Left renal pelvis (tissue), 4 donors: ENCODE measurements around the gene ANKRD16. TPM values are rescaled to one million over a fixed set of nuclear protein-coding genes. Genes with fewer than 3 reads are reported as not detected.
"Not testable (repeated sequence)": the region's sequence is repeated elsewhere in the genome, so short reads cannot be mapped to it uniquely, and the experiment has no call there.

ENCODE experiments used
- DNase-seq, 4 donors: peaks; one replicate each; pipeline ENCODE4 v3.0.0-alpha.2; 2013; ENCODE audit warnings: low read depth in 4 of 4, low spot score in 3 of 4
- polyA plus RNA-seq, 4 donors: library from polyadenylated mRNA; unstranded; fragments of 120-200 nt; gene quantifications; one replicate each; pipeline ENCODE4 v1.2.1, GENCODE V29; 2013; ENCODE audit not compliant: insufficient read length in 4 of 4

ANKRD16 gene
- 10 to 100 TPM in 3 of 4 donors, 1 to 10 TPM in 1; 9.5 to 13.7 (median 10.7) TPM for polyA plus RNA-seq

DNA sequence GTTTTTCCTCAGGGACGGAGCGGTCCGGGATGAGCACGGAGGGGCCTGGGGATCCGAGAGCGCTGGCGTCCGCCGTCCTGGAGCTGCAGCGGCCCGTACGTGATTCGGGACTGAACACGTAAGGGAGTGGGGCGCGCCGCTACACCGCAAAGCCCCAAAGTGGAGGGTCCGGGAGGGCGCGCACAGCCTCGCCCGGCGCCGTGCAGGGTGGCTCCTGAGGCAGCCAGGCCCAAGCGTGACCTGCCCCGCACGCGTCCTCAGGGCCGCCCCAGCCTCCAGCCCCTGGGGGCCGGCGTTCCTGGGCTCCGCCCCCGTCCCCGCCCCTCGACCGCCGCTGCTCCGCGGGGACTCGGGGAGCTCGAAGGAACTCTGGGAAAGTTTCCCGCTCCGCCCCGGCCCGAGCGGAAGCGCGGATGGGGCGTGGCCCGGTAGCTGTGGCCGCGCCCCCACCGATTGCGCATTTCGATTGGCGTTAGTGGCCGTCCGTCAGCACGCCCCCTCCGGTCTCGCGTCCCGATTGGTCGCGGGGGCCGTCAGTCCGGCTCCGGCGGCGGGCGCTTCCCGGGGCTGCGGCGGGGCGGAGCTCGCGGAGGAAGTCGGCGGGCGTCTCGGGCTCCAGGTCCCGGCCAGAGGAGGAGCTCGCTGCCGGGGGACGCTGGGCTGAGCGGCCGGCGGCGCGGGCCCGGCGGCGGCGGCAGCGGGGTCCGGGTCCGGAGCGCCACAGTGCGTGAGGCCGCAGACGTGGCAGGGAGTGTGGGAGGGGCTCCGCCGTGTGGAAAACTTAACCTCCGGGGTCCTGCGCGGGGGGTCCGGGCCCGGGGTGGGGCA, at the start of gene ANKRD16, which contains the start of gene FBH1:
TSS of gene ANKRD16 (minus strand) at position 270 of the 828 bp plus-strand sequence. CDS start 539 bp downstream, outside the sequence.
TSS of gene FBH1 (plus strand) at position 620 of the 828 bp plus-strand sequence. CDS start at position 723, 103 bp downstream.
- peak; percentile 96 to 99 (median 98) for DNase-seq

DNA sequence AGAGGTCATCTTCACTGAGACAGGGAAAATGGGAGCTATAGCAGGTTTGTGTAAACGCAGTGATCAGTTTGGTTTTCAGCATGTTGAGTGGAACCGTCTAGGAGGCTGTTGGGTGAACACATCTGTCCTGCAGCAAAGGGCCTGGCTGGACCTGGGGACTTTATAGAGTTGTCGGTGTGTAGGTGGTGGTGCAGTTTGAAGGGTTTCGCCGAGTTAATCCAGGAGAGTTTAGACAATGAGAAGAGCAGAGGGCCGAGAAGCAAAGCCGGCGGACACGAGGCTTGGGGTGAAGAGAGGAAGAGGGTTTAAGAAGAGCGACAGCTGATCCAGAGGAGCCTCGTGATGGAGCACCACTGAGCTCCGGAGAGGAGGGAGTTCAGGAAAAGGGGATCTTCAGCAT, 48.6 kb upstream of the ANKRD16 start:
- no peak for DNase-seq

DNA sequence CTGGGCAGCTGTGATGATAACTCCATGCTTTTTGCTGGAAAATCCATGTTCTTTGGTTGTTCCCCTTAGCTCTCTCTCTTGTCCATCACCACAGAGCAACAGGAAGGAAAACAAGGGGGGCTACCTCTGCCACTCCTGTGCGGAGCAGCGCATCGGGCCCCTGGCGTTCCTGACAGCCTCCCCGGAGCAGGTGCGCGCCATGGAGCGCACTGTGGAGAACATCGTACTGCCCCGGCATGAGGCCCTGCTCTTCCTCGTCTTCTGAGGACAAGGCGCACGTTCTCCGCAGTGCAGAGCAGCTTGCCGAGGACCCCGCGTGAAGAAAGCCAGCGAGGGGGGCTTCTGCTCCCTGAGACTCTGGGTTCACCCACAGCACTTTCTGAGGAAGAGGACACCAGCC, 47.3 kb upstream of the ANKRD16 start:
- DNase-seq, result no peak

DNA sequence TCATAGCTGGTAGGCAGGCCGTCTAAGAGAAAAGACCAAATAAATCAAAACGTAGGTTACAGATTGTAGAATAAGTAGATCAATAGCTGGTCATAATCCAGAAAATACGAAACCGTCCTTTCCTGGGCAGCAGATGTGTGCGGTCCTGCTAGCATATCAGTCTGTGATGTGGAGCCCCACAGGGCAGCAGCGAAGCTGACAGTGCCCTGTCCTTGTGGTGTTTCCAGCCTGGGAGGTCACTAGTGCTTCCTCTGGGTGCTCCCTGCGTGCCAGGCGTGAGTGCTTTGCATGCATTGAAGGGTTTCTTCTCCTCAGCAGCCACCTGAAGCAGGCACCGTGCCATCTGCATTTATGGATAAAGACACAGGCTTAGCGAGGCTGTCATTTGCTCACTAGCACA, 45.9 kb upstream of the ANKRD16 start:
- DNase-seq, result no peak

DNA sequence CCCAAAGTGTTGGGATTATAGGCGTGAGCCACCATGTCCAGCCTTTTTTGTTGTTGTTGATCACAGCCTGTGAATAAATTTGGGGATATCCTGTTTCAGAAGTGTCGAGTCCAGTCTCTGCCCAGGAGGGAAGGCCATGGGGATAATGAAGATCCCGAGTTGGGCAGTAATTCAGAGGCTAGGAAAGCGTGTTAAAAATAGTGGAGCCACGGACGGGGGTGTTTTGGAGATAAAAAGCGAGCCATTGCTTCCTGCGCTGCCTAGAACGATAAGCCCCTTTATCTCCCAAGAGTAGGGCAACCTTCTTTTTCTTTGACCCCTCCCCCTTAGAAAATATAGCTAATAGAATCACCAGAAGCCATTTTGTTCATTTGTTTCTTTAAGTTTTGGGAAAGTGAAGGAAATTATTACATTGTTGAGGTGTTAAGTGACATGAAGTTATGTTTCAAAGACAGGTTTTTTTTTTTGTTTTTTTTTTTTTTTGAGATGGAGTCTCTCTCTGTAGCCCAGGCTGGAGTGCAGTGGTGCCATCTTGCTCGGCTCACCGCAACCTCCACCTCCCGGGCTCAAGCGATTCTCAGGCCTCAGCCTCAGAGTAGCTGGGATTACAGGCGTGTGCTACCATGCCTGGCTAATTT, 44.3 kb upstream of the ANKRD16 start:
- DNase-seq, result no peak

DNA sequence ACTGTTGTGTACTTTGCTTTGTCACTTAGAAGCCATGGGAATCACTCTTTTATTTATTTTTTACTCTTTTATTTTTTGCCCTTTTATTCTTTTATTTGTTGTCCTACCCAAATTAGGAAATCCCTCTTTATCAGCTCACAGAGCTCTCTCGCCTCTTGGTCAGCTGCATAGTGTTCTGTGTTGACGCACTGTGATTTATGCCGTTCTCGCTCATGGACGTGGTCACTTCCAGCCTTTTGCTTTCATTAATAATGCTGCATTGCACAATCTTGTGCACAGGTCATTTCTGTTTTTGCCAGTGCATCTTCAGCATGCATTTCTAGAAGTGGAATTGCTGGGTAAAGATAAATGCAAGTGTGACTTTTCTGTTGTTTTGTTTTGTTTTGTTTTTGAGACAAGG, 42.7 kb upstream of the ANKRD16 start:
- no peak for DNase-seq

DNA sequence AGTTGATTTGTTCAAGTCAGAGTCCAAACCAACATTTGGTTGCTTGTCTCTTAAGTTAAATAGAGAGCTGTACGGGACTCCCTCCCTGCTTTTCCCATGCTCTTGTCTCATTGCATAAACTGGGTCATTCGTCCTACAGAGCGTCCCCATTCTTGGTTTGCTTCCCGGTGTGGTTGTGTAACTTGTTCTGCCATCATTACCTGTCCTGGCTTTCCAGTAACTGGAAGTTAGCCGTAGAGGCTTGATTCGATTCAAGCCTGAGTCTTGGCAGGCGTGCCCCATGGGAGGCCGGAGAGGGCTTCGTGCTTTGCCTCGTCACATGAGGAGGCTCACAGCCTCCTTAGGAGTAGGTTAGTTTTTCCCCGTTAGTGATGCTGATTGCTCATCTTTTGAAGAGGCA, 40.6 kb upstream of the ANKRD16 start:
- DNase-seq, result no peak

DNA sequence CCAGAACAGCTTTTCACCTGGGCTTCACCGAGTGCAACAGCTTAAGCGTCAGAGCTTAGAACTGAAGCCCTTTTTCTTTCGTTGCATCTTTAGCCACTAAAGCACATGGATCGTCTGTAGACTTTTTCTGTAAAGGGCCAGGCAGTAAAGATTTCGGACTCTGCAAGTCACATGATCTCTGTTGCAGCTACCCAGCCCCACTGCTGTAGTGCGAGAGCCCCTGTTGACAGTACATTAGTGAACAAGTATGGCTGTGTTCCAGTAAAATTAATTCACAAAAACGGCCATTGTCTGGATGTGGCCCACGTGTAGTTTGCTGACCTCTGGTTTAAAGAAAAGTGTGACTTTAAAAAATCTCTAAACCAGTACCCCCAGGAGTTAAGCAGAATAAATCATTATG, 39.7 kb upstream of the ANKRD16 start:
- DNase-seq, result no peak

DNA sequence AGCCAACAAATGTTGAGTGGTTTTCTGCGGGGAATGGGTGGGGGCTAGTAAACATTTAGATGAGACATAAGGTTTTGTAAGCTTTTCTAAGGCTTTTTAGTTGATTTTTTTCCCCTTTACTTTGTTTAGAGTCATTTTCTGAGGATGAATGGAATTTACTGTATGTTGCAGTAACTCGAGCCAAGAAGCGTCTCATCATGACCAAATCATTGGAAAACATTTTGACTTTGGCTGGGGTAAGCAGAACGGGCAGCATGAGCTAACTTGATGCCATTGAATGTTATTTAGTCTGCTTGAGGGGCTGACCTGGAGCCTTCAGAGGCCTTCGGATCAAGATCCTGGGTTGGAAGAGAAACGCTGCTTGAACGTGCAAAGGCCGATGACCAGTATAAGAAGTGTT, 37.6 kb upstream of the ANKRD16 start:
- DNase-seq, result no peak

DNA sequence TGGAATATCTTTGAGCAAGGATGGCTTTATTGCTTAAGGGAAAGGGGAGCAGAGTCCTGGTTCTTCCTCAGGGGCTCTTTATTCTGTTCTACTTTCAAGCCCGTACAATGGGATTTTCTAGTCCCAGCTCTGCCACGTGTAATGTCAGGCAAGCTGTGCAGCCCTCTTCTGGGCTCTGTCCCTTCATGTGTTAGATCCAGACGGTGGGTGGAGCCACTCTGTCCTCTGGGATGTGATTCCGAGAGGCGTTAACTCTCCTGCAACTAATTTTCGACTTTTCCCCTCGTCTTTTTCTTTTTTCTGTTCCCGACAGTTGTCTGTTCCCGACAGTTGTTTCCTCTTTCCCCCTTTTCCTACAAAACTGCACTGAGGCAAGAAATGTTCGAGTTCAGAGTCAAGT, 35.2 kb upstream of the ANKRD16 start:
- no peak for DNase-seq

DNA sequence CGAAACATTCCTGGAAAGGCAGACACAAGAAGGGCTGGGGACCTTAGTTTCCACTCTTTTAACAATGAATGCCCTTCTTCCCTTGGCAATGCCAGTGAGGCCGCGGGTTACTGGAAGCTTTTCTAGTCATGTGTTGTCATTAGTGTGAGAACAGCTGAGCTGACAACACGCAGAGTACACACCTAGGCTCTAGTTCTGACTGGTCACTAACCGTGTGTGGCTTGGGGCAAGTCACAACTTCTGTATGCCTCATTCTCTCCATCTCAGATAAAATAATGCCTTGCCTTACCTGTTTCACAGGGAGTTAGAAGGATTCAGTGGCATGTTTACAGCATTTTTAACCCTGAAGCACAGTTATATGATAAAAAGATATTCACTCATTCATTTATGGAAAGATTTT, 32.1 kb upstream of the ANKRD16 start:
- no peak for DNase-seq

DNA sequence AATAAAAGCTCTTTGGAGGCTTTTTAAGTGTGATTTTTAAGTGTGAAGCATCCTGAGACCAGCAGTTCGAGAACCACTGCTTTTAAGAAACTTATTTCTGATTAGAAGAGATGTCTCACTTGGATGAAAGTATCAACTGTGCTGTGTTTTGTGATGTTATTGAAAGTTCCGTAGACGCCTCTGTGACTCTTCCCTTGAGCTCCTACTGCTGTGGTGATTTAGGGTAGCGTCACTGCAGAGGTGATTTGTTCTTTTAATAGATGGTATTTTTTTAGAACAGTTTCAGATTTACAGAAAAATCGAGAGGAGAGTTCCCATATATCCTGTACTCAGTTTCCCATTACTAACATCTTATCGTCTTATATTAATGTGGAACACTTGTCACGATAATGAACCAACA, 29.9 kb upstream of the ANKRD16 start:
- DNase-seq, result no peak

DNA sequence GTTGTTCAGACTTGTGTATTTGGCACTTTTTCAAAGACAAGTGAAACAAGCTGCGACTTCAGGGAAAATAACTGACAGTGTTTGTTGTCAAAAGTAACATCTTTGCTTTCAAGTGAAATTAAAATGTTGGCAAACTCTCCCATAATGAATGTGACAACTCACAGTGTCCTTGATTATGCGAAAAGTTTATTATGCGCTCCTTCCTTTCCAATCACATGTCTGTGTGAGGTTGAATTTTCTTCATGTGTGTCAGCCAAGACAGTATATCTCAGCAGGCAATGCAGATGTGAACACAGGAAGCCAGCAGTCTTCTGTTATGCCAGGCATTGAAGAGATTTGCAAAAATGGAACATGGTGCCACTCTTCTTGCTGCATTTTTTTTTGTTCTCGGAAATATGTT, 29.1 kb upstream of the ANKRD16 start:
- no peak for DNase-seq

DNA sequence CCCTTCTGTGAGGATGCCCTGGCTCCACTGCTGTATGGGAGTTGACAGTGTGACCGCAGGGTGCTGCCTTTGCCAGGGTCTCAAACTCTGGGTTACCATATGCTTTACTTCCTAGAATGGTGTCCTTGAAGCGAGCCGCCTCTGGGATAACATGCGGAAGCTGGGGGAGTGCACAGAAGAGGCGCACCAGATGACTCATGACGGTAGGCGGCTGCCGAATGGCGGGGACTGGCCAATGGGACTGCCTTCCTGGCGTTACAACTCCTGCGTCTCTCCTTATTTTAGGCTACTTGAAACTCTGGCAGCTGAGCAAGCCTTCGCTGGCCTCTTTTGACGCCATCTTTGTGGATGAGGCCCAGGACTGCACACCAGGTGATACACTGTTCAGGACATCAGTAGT, 27.6 kb upstream of the ANKRD16 start:
- no peak for DNase-seq

DNA sequence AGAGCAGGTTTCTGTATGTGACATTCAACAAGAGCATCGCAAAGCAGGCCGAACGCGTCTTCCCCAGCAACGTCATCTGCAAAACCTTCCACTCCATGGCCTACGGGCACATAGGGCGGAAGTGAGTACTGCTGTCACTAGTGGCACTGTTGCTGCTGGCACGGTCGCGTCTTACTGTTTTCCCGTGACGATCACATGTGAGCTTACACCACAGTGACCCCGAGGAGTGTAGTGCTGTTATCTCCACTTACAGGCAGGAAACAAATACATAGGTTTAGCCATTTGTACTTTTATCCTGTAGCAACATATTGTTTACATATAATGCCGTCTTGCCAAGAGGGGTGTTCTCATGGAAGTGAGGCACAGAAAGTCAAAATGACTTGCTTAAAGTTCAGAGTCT, 25.8 kb upstream of the ANKRD16 start:
- no peak for DNase-seq

DNA sequence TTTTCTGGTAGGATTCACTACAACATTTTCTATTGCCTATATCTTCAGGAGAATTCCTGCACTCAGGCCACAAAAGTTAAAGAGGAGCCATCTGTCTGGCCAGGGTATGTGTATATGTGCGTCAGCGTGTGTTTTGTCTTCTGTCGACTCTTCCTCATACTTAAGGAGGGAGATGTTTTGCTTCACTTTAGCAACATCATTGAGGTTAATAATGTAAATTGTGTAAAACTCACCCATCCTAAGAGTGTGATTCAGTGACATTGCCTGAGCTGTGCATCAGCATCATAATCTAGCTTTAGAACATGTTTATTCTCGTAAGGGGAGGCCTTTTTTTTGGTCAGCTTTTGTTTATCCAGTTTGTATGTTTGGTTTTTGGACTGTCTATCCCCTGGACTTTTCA, 24.0 kb upstream of the ANKRD16 start:
- DNase-seq, result no peak

DNA sequence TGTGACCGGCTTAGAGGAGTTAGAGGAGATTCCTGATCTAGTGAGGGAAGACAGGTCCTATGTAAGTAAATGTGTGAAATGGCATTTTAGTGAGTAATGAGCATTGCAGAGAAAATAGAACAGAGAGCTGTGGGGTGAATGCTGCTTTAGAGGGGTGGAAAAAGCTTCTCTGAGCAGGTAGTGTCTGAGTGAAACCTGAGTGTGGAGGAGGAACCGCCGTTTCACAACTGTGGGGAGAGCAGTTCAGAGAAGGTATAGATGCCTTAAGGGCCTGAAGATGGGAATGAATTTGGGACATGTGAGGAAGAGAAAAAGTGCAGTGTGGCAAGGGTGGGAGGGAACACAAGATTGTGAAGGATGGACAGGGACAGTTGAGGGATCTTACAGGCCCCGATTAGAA, 22.0 kb upstream of the ANKRD16 start:
- DNase-seq, result no peak

DNA sequence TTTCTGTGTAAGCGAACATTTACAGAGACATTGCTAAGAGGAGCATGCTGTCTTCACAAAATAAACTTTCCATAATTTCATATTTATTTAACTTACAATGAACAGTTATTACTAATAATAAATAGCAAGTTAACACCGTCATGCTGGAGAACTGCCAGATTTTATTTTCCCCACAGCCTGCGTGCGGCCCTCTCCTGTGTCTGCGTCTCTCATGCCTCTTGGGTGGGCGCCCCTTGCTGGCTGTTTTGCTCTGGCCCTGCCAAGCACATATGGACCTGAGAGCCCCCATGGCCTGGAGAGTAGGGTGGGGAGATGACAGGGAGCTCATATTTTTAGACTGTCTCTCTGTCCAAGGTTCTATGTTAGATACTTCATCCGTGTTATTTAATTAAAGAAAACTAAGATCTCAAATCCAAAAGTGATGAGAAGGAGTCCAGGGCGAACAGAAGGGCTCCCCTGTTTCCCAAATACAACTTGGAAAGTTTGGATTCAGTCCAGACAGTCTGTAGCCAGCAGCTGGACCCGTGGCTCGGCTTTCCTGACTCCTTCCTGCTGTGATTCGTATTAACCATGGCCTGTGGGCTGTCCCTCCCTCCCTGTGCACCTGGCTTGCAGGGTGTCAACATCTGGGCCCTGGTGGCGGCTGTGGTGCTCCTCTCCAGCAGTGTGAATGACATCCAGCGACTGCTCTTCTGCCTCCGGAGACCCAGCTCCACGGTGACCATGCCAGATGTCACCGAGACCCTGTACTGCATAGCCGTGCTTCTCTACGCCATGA, 20.8 kb upstream of the ANKRD16 start:
- DNase-seq, result no peak

DNA sequence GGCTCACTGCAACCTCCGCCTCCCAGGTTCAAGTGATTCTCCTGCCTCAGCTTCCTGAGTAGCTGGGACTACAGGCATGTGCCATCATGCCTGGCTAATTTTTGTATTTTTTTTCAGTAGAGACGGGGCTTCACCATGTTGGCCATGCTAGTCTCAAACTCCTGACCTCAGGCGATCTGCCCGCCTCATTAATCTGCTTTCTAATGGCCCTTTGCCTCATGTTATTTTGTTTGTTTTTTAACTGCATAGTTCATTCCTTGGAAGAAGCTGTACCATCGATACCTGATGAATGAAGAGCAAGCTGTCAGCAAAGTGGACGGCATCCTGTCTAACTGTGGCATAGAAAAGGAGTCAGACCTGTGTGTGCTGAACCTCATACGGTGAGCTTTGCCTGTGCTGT, 19.0 kb upstream of the ANKRD16 start:
- DNase-seq, result not testable (repeated sequence)

DNA sequence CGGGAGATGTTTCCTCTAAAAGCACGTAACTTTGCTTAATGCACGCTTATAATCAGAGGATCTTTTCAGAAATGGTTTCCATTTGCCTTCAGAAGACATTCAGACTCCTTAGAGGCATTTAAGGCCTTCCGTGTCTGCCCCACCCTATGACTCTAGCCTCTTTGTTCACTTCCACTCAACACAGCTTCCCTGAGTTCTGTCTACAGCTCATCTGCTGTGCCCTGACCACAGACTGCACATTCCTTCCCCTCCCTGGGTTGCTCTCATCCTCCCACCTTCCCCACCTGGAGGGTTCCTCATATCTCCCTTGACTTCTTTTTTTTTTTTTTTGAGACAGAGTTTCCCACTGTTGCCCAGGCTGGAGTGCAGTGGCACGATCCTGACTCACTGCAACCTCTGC, 17.0 kb upstream of the ANKRD16 start:
- no peak for DNase-seq

DNA sequence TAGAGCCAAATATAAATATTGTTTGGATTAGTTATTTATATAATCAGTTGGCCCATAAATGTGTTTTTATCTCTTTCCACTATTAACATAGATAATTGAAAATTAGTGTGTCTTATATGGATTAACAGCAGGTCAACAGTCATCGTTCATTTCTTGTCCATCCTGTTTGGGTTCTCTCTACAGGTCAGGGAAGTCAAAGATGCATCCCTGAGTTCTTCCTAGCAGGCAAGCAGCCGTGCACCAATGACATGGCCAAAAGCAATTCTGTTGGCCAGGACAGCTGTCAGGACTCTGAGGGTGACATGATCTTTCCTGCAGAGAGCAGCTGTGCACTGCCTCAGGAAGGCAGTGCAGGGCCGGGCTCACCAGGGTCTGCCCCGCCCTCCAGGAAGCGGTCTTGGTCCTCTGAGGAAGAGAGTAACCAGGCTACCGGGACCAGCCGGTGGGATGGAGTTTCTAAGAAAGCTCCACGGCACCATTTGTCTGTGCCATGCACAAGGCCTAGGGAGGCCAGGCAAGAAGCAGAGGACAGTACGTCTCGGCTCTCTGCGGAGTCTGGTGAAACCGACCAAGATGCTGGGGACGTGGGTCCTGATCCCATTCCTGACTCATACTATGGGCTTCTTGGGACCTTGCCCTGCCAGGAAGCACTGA, 16.3 kb upstream of the ANKRD16 start:
- no peak for DNase-seq
